Thyroid gland (tissue), 4 donors: ENCODE data around the gene LCE4A. TPM values are rescaled to one million over a fixed set of nuclear protein-coding genes. Genes with fewer than 3 reads are reported as not detected.

Experiments
- DNase-seq, 2 donors: peaks; one replicate each; pipeline ENCODE4 v3.0.0-alpha.2; 2019
- H3K27ac ChIP-seq, 3 donors: fragments of 200-600 bp; sonication (generic); 1 replicate in 2 of 3; 2 replicates in 1 of 3; pipeline ENCODE4 v1.5.1; 2016 to 2019; ENCODE audit warnings: mild to moderate bottlenecking in 1 of 3, moderate library complexity in 1 of 3
- H3K27me3 ChIP-seq: fragments of 200-600 bp; sonication (generic); one replicate; pipeline ENCODE4 v1.5.1; 2019
- H3K36me3 ChIP-seq, 2 donors: fragments of 200-600 bp; sonication (generic); one replicate each; pipeline ENCODE4 v1.5.1; 2016 to 2019
- H3K4me1 ChIP-seq, 2 donors: fragments of 200-600 bp; sonication (generic); one replicate each; pipeline ENCODE4 v1.5.1; 2017 to 2019
- H3K4me3 ChIP-seq, 3 donors: fragments of 200-600 bp; sonication (generic); replicated peaks in 1 of 3; 1 replicate in 2 of 3; 2 replicates in 1 of 3; pipeline ENCODE4 v1.5.1; 2016; ENCODE audit warnings: mild to moderate bottlenecking in 1 of 3
- H3K9me3 ChIP-seq: fragments of 200-600 bp; sonication (generic); one replicate; pipeline ENCODE4 v1.5.1; 2017
- POLR2A ChIP-seq, 2 donors: fragments of 450-650 bp; IDR thresholded peaks; one replicate each; pipeline ENCODE4 v1.6.1; 2017; ENCODE audit warnings: antibody characterized with exemption in 2 of 2, mild to moderate bottlenecking in 2 of 2, moderate library complexity in 1 of 2
- WGBS, 2 donors: methylation state at CpG; one replicate each; pipeline ENCODE4 v1.1.5; 2017; 5-methylcytosine and 5-hydroxymethylcytosine counted together
- intact Hi-C: fragments of 100-400 bp; cut with DNase I; formaldehyde crosslinking; loops from one replicate; pipeline ENCODE4 v1.15.1; 2023
- total RNA-seq, 4 donors: library from RNA; depleted of rRNA; stranded (reverse); fragments of >200 nt; gene quantifications; one replicate each; pipeline ENCODE4 v1.2.3, GENCODE V29; 2016
- TF ChIP-seq, protein P1 (sequence below), 6 experiments: fragments of 200-600 bp in 3 of 6; fragments of 450-650 bp in 3 of 6; sonication (generic) in 3 of 6; IDR thresholded peaks; one replicate each; pipeline ENCODE4 v1.5.1; 2016 to 2019; ENCODE audit warnings: antibody characterized with exemption in 6 of 6, mild to moderate bottlenecking in 2 of 6, inconsistent platforms in 1 of 6, moderate library complexity in 1 of 6

LCE4A gene
- total RNA-seq, 4 donors from 2014 or later = not detected

- no peak for DNase-seq
- 50 to 62% methylated on average over 4 of the region's 4 CpGs for WGBS, 2 donors
- no peaks in the 10 kb centered on the region for H3K27me3 ChIP-seq
- intact Hi-C loops = no loop called here
- no peaks in the 10 kb centered on the region for H3K9me3 ChIP-seq
- no peaks in the 10 kb centered on the region for H3K4me1 ChIP-seq
- H3K36me3 ChIP-seq = no peaks in the 10 kb centered on the region
- H3K4me3 ChIP-seq = no peak within 1 kb of the TSS
- TF ChIP-seq POLR2A (IDR thresholded peaks at IDR 0.05) = no peak
- TF ChIP-seq, protein P1, sequence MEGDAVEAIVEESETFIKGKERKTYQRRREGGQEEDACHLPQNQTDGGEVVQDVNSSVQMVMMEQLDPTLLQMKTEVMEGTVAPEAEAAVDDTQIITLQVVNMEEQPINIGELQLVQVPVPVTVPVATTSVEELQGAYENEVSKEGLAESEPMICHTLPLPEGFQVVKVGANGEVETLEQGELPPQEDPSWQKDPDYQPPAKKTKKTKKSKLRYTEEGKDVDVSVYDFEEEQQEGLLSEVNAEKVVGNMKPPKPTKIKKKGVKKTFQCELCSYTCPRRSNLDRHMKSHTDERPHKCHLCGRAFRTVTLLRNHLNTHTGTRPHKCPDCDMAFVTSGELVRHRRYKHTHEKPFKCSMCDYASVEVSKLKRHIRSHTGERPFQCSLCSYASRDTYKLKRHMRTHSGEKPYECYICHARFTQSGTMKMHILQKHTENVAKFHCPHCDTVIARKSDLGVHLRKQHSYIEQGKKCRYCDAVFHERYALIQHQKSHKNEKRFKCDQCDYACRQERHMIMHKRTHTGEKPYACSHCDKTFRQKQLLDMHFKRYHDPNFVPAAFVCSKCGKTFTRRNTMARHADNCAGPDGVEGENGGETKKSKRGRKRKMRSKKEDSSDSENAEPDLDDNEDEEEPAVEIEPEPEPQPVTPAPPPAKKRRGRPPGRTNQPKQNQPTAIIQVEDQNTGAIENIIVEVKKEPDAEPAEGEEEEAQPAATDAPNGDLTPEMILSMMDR (IDR thresholded peaks at IDR 0.05) = no peak
- no peak within 1 kb of the TSS for H3K27ac ChIP-seq
These were observed 10.0 kb upstream of the LCE4A start, which contains the start of gene LCE2A for GRCh38 chr1:152697701-152698600. TSS of gene LCE2A (plus strand) at chr1:152698345. CDS start at chr1:152698902, 557 bp downstream.

GRCh38 chr1:152699746-152700145, 8.2 kb upstream of the LCE4A start:
- no peaks in the 10 kb centered on the region for H3K9me3 ChIP-seq
- intact Hi-C loops = no loop called here
- H3K4me3 ChIP-seq = no peak overlapping the region
- no peak overlapping the region for H3K27ac ChIP-seq
- H3K36me3 ChIP-seq = no peaks in the 10 kb centered on the region
- TF ChIP-seq POLR2A (IDR thresholded peaks at IDR 0.05) = no peak
- TF ChIP-seq, protein P1 (IDR thresholded peaks at IDR 0.05) = no peak
- WGBS, 2 donors = 72 to 78% methylated on average over 4 of the region's 4 CpGs
- no peak for DNase-seq
- no peaks in the 10 kb centered on the region for H3K27me3 ChIP-seq
- H3K4me1 ChIP-seq = no peaks in the 10 kb centered on the region

DNA sequence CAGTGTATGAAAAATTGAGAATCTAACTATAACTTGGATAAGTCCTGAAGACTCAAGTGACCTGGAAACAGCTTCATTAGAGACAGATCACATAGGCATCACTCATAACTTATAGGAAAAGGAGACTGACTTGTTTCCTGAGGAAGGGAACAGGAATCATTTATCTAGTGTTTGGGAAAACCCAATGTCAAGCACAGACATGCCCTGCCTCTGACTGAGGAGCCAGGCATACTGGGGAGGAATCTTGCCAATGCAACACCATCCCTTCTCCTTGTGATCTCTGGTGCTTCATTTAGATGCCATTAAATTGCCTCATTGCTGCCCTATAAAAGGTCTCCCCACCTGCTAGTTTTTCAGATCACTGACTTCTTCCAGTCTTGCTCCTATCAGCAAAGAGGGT, 10.3 kb downstream of the LCE4A start:
- intact Hi-C loops = no loop called here

GRCh38 chr1:152725261-152725660, 17.3 kb downstream of the LCE4A start:
- Histone ChIP-seq H3K9me3 (no peaks in the 10 kb centered on the region), H3K27ac (no peak overlapping the region), H3K4me1 (no peaks in the 10 kb centered on the region), H3K36me3 (no peaks in the 10 kb centered on the region), H3K4me3 (no peak overlapping the region), H3K27me3 (no peaks in the 10 kb centered on the region)
- no peak for DNase-seq
- TF ChIP-seq, protein P1 (IDR thresholded peaks at IDR 0.05) = no peak
- TF ChIP-seq POLR2A (IDR thresholded peaks at IDR 0.05) = no peak
- intact Hi-C loops = no loop called here

More for the DNA sequence above, 10.3 kb downstream of the LCE4A start:
- H3K4me1 ChIP-seq = no peaks in the 10 kb centered on the region
- no peaks in the 10 kb centered on the region for H3K36me3 ChIP-seq
- H3K27me3 ChIP-seq = no peaks in the 10 kb centered on the region
- TF ChIP-seq, protein P1 (IDR thresholded peaks at IDR 0.05) = no peak
- TF ChIP-seq POLR2A (IDR thresholded peaks at IDR 0.05) = no peak
- H3K27ac ChIP-seq = no peak overlapping the region
- no peaks in the 10 kb centered on the region for H3K9me3 ChIP-seq
- no peak for DNase-seq
- no peak overlapping the region for H3K4me3 ChIP-seq

DNA sequence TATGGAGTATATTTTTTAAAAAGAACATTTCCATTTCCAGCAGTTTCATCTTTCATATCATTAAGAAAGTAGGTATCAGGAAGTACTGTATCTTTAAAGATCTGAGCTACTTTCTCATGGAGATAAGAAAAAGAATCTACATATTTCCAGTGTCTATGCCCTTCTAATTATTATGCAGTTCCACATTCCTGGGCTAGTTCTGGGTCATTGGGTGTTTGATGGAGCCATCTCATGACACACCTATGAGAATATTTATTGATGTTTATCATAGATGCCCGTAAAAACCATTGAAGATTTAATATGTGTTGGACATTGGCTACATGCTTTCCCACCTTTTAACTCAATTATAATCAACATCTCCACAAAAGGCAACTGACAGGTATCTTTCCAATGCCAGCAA, 21.0 kb downstream of the LCE4A start:
- DNase-seq = no peak
- WGBS, 2 donors = 75 to 92% methylated on average over 1 of the region's 1 CpG
- intact Hi-C loops = no loop called here

More for the DNA sequence above, 21.0 kb downstream of the LCE4A start:
- no peaks in the 10 kb centered on the region for H3K36me3 ChIP-seq
- H3K4me3 ChIP-seq = no peak overlapping the region
- H3K4me1 ChIP-seq = no peaks in the 10 kb centered on the region
- H3K27me3 ChIP-seq = no peaks in the 10 kb centered on the region
- H3K27ac ChIP-seq = no peak overlapping the region
- TF ChIP-seq, protein P1 (IDR thresholded peaks at IDR 0.05) = no peak
- TF ChIP-seq POLR2A (IDR thresholded peaks at IDR 0.05) = no peak
- H3K9me3 ChIP-seq = no peaks in the 10 kb centered on the region
